Bronchial epithelial cell (primary cell): ENCODE data around the gene XPO4. TPM values are rescaled to one million over a fixed set of nuclear protein-coding genes. Genes with fewer than 3 reads are reported as not detected.
A peak's percentile ranks its signal among the peaks of the same experiment; 100 is the strongest.
"Not testable (repeated sequence)": the region's sequence is repeated elsewhere in the genome, so short reads cannot be mapped to it uniquely, and the experiment has no call there.

Source experiments
- DNase-seq: peaks from one replicate; pipeline ENCODE4 v3.0.0-alpha.2; 2010; ENCODE audit warnings: low read depth
- FAIRE-seq: peaks from 2 replicates; lab custom pipeline; 2011; peaks lifted over from hg19 to GRCh38; lab: Jason Lieb, UNC
- H3K27me3 ChIP-seq: 2 replicates; pipeline ENCODE4 v1.5.1; 2011; ENCODE audit warnings: low read length; ENCODE audit not compliant: control insufficient read depth, insufficient read depth
- H3K36me3 ChIP-seq: 2 replicates; pipeline ENCODE4 v1.5.1; 2011; ENCODE audit warnings: low read length; ENCODE audit not compliant: control insufficient read depth, insufficient read depth
- H3K4me3 ChIP-seq: 2 replicates; pipeline ENCODE4 v1.5.1; 2011; ENCODE audit warnings: mild to moderate bottlenecking, low read depth, low read length, control low read depth
- CTCF ChIP-seq: IDR thresholded peaks from 2 replicates; pipeline ENCODE4 v1.5.1; 2011; ENCODE audit warnings: mild to moderate bottlenecking, moderate library complexity, low read length, control low read depth, inconsistent platforms; ENCODE audit not compliant: insufficient read depth, severe bottlenecking
- total RNA-seq: library from RNA; depleted of rRNA; stranded (reverse); fragments of >200 nt; gene quantifications from 2 replicates; pipeline ENCODE4 v1.2.1, GENCODE V29; 2014

XPO4 gene
- total RNA-seq, 1 donor from 2014 or later: 16.8 TPM

- DNase-seq: no peak
- TF ChIP-seq CTCF: no peak
- no peak overlapping the region for H3K4me3 ChIP-seq
- no peak for FAIRE-seq
- no peaks in the 10 kb centered on the region for H3K27me3 ChIP-seq
- no peaks in the 10 kb centered on the region for H3K36me3 ChIP-seq
Measured at GRCh38 chr13:20877902-20878301, 24.6 kb downstream of the XPO4 start.

GRCh38 chr13:20876802-20877201, 25.7 kb downstream of the XPO4 start:
- H3K36me3 ChIP-seq, H3K4me3 ChIP-seq, FAIRE-seq, DNase-seq, H3K27me3 ChIP-seq: not testable (repeated sequence)

GRCh38 chr13:20874439-20874838, 28.1 kb downstream of the XPO4 start:
- DNase-seq, H3K36me3 ChIP-seq, H3K27me3 ChIP-seq, FAIRE-seq, H3K4me3 ChIP-seq: not testable (repeated sequence)

GRCh38 chr13:20873348-20873747, 29.2 kb downstream of the XPO4 start:
- Histone ChIP-seq H3K36me3 (no peaks in the 10 kb centered on the region), H3K27me3 (no peaks in the 10 kb centered on the region), H3K4me3 (no peak overlapping the region)
- FAIRE-seq: no peak
- no peak for TF ChIP-seq CTCF
- peak; percentile 85 for DNase-seq

- FAIRE-seq: no peak
- Histone ChIP-seq H3K27me3 (no peaks in the 10 kb centered on the region), H3K4me3 (no peak overlapping the region), H3K36me3 (no peaks in the 10 kb centered on the region)
- no peak for DNase-seq
- no peak for TF ChIP-seq CTCF
Measured at GRCh38 chr13:20870829-20871228, 31.7 kb downstream of the XPO4 start.

GRCh38 chr13:20869540-20869939, 33.0 kb downstream of the XPO4 start:
- Histone ChIP-seq H3K4me3 (no peak overlapping the region), H3K36me3 (no peaks in the 10 kb centered on the region), H3K27me3 (no peaks in the 10 kb centered on the region)
- DNase-seq (no peak), FAIRE-seq (no peak)
- no peak for TF ChIP-seq CTCF

GRCh38 chr13:20867408-20867807, 35.1 kb downstream of the XPO4 start:
- no peak for FAIRE-seq
- H3K27me3 ChIP-seq: no peaks in the 10 kb centered on the region
- no peak for DNase-seq
- TF ChIP-seq CTCF: no peak
- H3K36me3 ChIP-seq: no peaks in the 10 kb centered on the region
- no peak overlapping the region for H3K4me3 ChIP-seq

- not testable (repeated sequence) for H3K36me3 ChIP-seq, FAIRE-seq, H3K4me3 ChIP-seq, DNase-seq, H3K27me3 ChIP-seq
Measured at GRCh38 chr13:20861666-20862065, 40.9 kb downstream of the XPO4 start.
